ENCODE measurements around the gene PCYT2.

Gene PCYT2

GRCh38 chr17:81903415-81903831 is 7.8 kb downstream of the PCYT2 start:
- no peak for DNase-seq (ENCODE audit: low read depth, low spot score)
- no peak overlapping the region for H3K27ac ChIP-seq

- no peak for DNase-seq (ENCODE audit: low read depth, low spot score)
- H3K27ac ChIP-seq = no peak overlapping the region
Measured at GRCh38 chr17:81902653-81903414, 8.4 kb downstream of the PCYT2 start.

- no peak within 1 kb of the TSS for H3K27ac ChIP-seq
- DNase-seq (ENCODE audit: low read depth, low spot score) = no peak
Measured at GRCh38 chr17:81902023-81902652, 9.1 kb downstream of the PCYT2 start, which contains the start of gene NPB. Gene NPB, plus strand, starts transcription at chr17:81902238. Its CDS starts 40 bp downstream, at chr17:81902278.

GRCh38 chr17:81901167-81902022 is 9.8 kb downstream of the PCYT2 start:
- H3K27ac ChIP-seq = no peak overlapping the region
- DNase-seq (ENCODE audit: low read depth, low spot score) = no peak

- DNase-seq (ENCODE audit: low read depth, low spot score) = no peak
- H3K27ac ChIP-seq = no peak overlapping the region
Measured at GRCh38 chr17:81900181-81900820, 10.9 kb downstream of the PCYT2 start.

GRCh38 chr17:81899514-81900166 is 11.6 kb downstream of the PCYT2 start:
- no peak overlapping the region for H3K27ac ChIP-seq
- DNase-seq (ENCODE audit: low read depth, low spot score) = no peak

- DNase-seq (ENCODE audit: low read depth, low spot score) = no peak
- H3K27ac ChIP-seq = peak overlapping the region; percentile 66
Measured at GRCh38 chr17:81898885-81899284, 12.3 kb downstream of the PCYT2 start.

- peak overlapping the region; percentile 66 for H3K27ac ChIP-seq
Measured at GRCh38 chr17:81898029-81898866, 13.0 kb downstream of the PCYT2 start.

GRCh38 chr17:81895400-81895799 is 15.8 kb downstream of the PCYT2 start:
- H3K27ac ChIP-seq = no peak overlapping the region
- DNase-seq (ENCODE audit: low read depth, low spot score) = no peak

More at GRCh38 chr17:81898029-81898866, 13.0 kb downstream of the PCYT2 start:
- DNase-seq (ENCODE audit: low read depth, low spot score) = peak; percentile 39

GRCh38 chr17:81891303-81891552 is 20.0 kb downstream of the PCYT2 start:
- DNase-seq (ENCODE audit: low read depth, low spot score) = no peak

GRCh38 chr17:81890447-81891302 is 20.5 kb downstream of the PCYT2 start:
- no peak for DNase-seq (ENCODE audit: low read depth, low spot score)
- peak overlapping the region; percentile 87 for H3K27ac ChIP-seq

More at GRCh38 chr17:81891303-81891552, 20.0 kb downstream of the PCYT2 start:
- peak overlapping the region; percentile 87 for H3K27ac ChIP-seq

GRCh38 chr17:81889602-81890001 is 21.6 kb downstream of the PCYT2 start:
- no peak overlapping the region for H3K27ac ChIP-seq

GRCh38 chr17:81888988-81889595 is 22.1 kb downstream of the PCYT2 start:
- no peak for DNase-seq (ENCODE audit: low read depth, low spot score)
- no peak overlapping the region for H3K27ac ChIP-seq

More at GRCh38 chr17:81889602-81890001, 21.6 kb downstream of the PCYT2 start:
- DNase-seq (ENCODE audit: low read depth, low spot score) = no peak

GRCh38 chr17:81888105-81888987 is 22.9 kb downstream of the PCYT2 start:
- no peak for DNase-seq (ENCODE audit: low read depth, low spot score)
- no peak overlapping the region for H3K27ac ChIP-seq

- no peak for DNase-seq (ENCODE audit: low read depth, low spot score)
- H3K27ac ChIP-seq = peak overlapping the region; percentile 24
Measured at GRCh38 chr17:81885869-81886548, 25.2 kb downstream of the PCYT2 start.

GRCh38 chr17:81885454-81885853 is 25.7 kb downstream of the PCYT2 start:
- H3K27ac ChIP-seq = peak overlapping the region; percentile 24
- DNase-seq (ENCODE audit: low read depth, low spot score) = no peak

Measured in epithelial cell of prostate (primary cell).